ENCODE measurements around the gene TMEM218.

- no peak for TF ChIP-seq CTCF (IDR thresholded peaks at IDR 0.05)
- TF ChIP-seq POLR2A (IDR thresholded peaks at IDR 0.05) = no peak
Observed at GRCh38 chr11:125129316-125129993, 18.0 kb upstream of the TMEM218 start.

Data from adrenal gland (tissue), 5 donors.